IMR-90 (cell line): ENCODE results near the gene SH3RF2. TPM values are rescaled to one million over a fixed set of nuclear protein-coding genes. Genes with fewer than 3 reads are reported as not detected.

Experiments
- ATAC-seq: fragments of 200-7000 bp; cut with Tn5 transposase; 2 replicates; pipeline ENCODE4 v1.9.1; 2020; ENCODE audit warnings: low read depth, mild to moderate bottlenecking, moderate library complexity
- BruUV-seq: library from RNA; stranded (reverse); fragments of 400-500 nt; replicated peaks from 2 replicates; lab custom pipeline; 2021; lab: Mats Ljungman, UMichigan
- CTCF ChIA-PET: fragments of 300-600 bp; formaldehyde crosslinking; extraction: SDS; loops from one replicate; lab custom pipeline; 2021; ENCODE audit warnings: antibody characterized with exemption; lab: Yijun Ruan, JAX
- POLR2A ChIA-PET: fragments of 300-600 bp; sonication (Branson Sonifier 250); formaldehyde crosslinking; loops from one replicate; lab custom pipeline; 2022; ENCODE audit warnings: antibody characterized with exemption; ENCODE audit not compliant: unreplicated experiment; lab: Charles Lee
- DNase-seq: peaks from one replicate; pipeline ENCODE4 v3.0.0; 2013
- H2AFZ ChIP-seq: replicated peaks from 2 replicates; pipeline ENCODE3; 2013; ENCODE audit warnings: low read length, mild to moderate bottlenecking; ENCODE audit not compliant: poor library complexity
- H2AK5ac ChIP-seq: 2 replicates; pipeline ENCODE4 v1.6.1; 2013; ENCODE audit warnings: low read depth, low read length, inconsistent platforms
- H2AK9ac ChIP-seq: replicated peaks from 2 replicates; pipeline ENCODE3; 2013; ENCODE audit warnings: mild to moderate bottlenecking, low read depth, low read length, moderate library complexity; ENCODE audit not compliant: poor library complexity
- H2BK120ac ChIP-seq: 2 replicates; pipeline ENCODE4 v1.6.1; 2013; ENCODE audit warnings: low read depth, low read length, inconsistent platforms
- H2BK15ac ChIP-seq: 3 replicates; pipeline ENCODE4 v1.6.1; 2013; ENCODE audit warnings: low read depth, low read length, inconsistent platforms
- H2BK20ac ChIP-seq: 2 replicates; pipeline ENCODE4 v1.6.1; 2013; ENCODE audit warnings: low read depth, mild to moderate bottlenecking, inconsistent platforms, low read length, moderate library complexity
- H2BK5ac ChIP-seq: 2 replicates; pipeline ENCODE4 v1.6.1; 2013; ENCODE audit warnings: mild to moderate bottlenecking, low read depth, low read length, inconsistent platforms; ENCODE audit not compliant: poor library complexity, severe bottlenecking
- H3K14ac ChIP-seq: replicated peaks from 2 replicates; pipeline ENCODE4 v1.6.1; 2013; ENCODE audit warnings: low read depth, low read length, inconsistent platforms
- H3K18ac ChIP-seq: 2 replicates; pipeline ENCODE4 v1.6.1; 2013; ENCODE audit warnings: low read depth, low read length, control low read depth
- H3K23ac ChIP-seq: 2 replicates; pipeline ENCODE4 v1.6.1; 2013; ENCODE audit warnings: low read depth, low read length, inconsistent platforms
- H3K27ac ChIP-seq: 2 replicates; pipeline ENCODE4 v1.5.1; 2013; ENCODE audit warnings: mild to moderate bottlenecking, control low read depth, low read length; ENCODE audit not compliant: insufficient read depth
- H3K27me3 ChIP-seq: 2 replicates; pipeline ENCODE4 v1.6.1; 2013; ENCODE audit warnings: low read length; ENCODE audit not compliant: control insufficient read depth, insufficient read depth
- H3K36me3 ChIP-seq: 2 replicates; pipeline ENCODE4 v1.6.1; 2013; ENCODE audit warnings: low read length, mixed read lengths; ENCODE audit not compliant: control insufficient read depth, insufficient read depth
- H3K4ac ChIP-seq: 2 replicates; pipeline ENCODE4 v1.6.1; 2013; ENCODE audit warnings: low read depth, low read length, inconsistent platforms
- H3K4me1 ChIP-seq: 2 replicates; pipeline ENCODE4 v1.6.1; 2013; ENCODE audit warnings: low read length, mixed read lengths; ENCODE audit not compliant: control insufficient read depth, insufficient read depth
- H3K4me2 ChIP-seq: 2 replicates; pipeline ENCODE4 v1.6.1; 2013; ENCODE audit warnings: low read depth, mild to moderate bottlenecking, control low read depth, low read length, moderate library complexity
- H3K4me3 ChIP-seq: 2 replicates; pipeline ENCODE4 v1.5.1; 2013; ENCODE audit warnings: low read depth, mild to moderate bottlenecking, control low read depth, low read length, moderate library complexity; ENCODE audit not compliant: insufficient read depth
- H3K56ac ChIP-seq: 2 replicates; pipeline ENCODE4 v1.6.1; 2013; ENCODE audit warnings: low read length, inconsistent platforms; ENCODE audit not compliant: insufficient read depth; ENCODE audit errors: extremely low read depth
- H3K79me1 ChIP-seq, 2 experiments: 2 replicates each; pipeline ENCODE4 v1.6.1; 2013; ENCODE audit warnings: low read length in 2 of 2, inconsistent platforms in 1 of 2, low read depth in 1 of 2
- H3K9ac ChIP-seq: 2 replicates; pipeline ENCODE4 v1.6.1; 2013; ENCODE audit warnings: low read depth, low read length, control low read depth
- H3K9me1 ChIP-seq: 2 replicates; pipeline ENCODE4 v1.6.1; 2013; ENCODE audit warnings: low read length, inconsistent platforms; ENCODE audit not compliant: insufficient read depth
- H3K9me3 ChIP-seq: 2 replicates; pipeline ENCODE4 v1.6.1; 2013; ENCODE audit warnings: low read length; ENCODE audit not compliant: control insufficient read depth, insufficient read depth
- H4K20me1 ChIP-seq: 2 replicates; pipeline ENCODE4 v1.6.1; 2013; ENCODE audit warnings: low read length, inconsistent platforms; ENCODE audit not compliant: insufficient read depth
- H4K5ac ChIP-seq: 2 replicates; pipeline ENCODE4 v1.6.1; 2013; ENCODE audit warnings: mild to moderate bottlenecking, low read depth, low read length, control low read depth
- H4K8ac ChIP-seq, 2 experiments: 2 replicates each; pipeline ENCODE4 v1.6.1; 2013; ENCODE audit warnings: low read depth in 2 of 2, low read length in 2 of 2, control low read depth in 1 of 2, inconsistent platforms in 1 of 2
- H4K91ac ChIP-seq: 2 replicates; pipeline ENCODE4 v1.6.1; 2013; ENCODE audit warnings: low read depth, low read length, inconsistent platforms; ENCODE audit not compliant: insufficient read depth
- BHLHE40 ChIP-seq: fragments of 150-350 bp; IDR thresholded peaks from 2 replicates; pipeline ENCODE4 v1.6.1; 2016; ENCODE audit warnings: mild to moderate bottlenecking, low read depth, low read length
- CEBPB ChIP-seq: IDR thresholded peaks from 2 replicates; pipeline ENCODE4 v1.6.1; 2012; ENCODE audit warnings: low read depth, low read length, improper control_type of control experiment
- CHD1 ChIP-seq: IDR thresholded peaks from 2 replicates; pipeline ENCODE4 v1.6.1; 2012; ENCODE audit warnings: low read depth, low read length, improper control_type of control experiment
- FOS ChIP-seq: fragments of 150-350 bp; IDR thresholded peaks from 2 replicates; pipeline ENCODE4 v1.6.1; 2016; ENCODE audit warnings: low read depth, low read length
- MAFK ChIP-seq: IDR thresholded peaks from 2 replicates; pipeline ENCODE4 v1.6.1; 2012; ENCODE audit warnings: low read depth, low read length, improper control_type of control experiment
- MAZ ChIP-seq: IDR thresholded peaks from 2 replicates; pipeline ENCODE4 v1.6.1; 2012; ENCODE audit warnings: low read depth, mild to moderate bottlenecking, low read length, improper control_type of control experiment, moderate library complexity, borderline replicate concordance
- MXI1 ChIP-seq: IDR thresholded peaks from 2 replicates; pipeline ENCODE4 v1.6.1; 2012; ENCODE audit warnings: low read depth, mild to moderate bottlenecking, low read length, moderate library complexity, borderline replicate concordance
- NFE2L2 ChIP-seq: fragments of 150-350 bp; IDR thresholded peaks from 2 replicates; pipeline ENCODE4 v1.6.1; 2016; ENCODE audit warnings: low read depth, mild to moderate bottlenecking, low read length
- POLR2A ChIP-seq: IDR thresholded peaks from 2 replicates; pipeline ENCODE4 v1.6.1; 2012; ENCODE audit warnings: mild to moderate bottlenecking, low read depth, low read length
- RAD21 ChIP-seq: IDR thresholded peaks from 2 replicates; pipeline ENCODE4 v1.6.1; 2012; ENCODE audit warnings: low read length, improper control_type of control experiment
- RCOR1 ChIP-seq: IDR thresholded peaks from 2 replicates; pipeline ENCODE4 v1.6.1; 2012; ENCODE audit warnings: mild to moderate bottlenecking, low read length, improper control_type of control experiment; ENCODE audit not compliant: insufficient replicate concordance
- RFX5 ChIP-seq: IDR thresholded peaks from 2 replicates; pipeline ENCODE4 v1.8.0; 2012; ENCODE audit warnings: low read depth, mild to moderate bottlenecking, low read length, moderate library complexity
- SMC3 ChIP-seq: fragments of 150-350 bp; IDR thresholded peaks from 2 replicates; pipeline ENCODE4 v1.6.1; 2016; ENCODE audit warnings: low read depth, mild to moderate bottlenecking, antibody characterized with exemption, low read length, moderate library complexity
- dilution Hi-C: fragments of 300-500 bp; cut with HindIII; formaldehyde crosslinking; loops from one replicate; pipeline ENCODE4 v1.14.3; 2018; ENCODE audit warnings: low sequenced_read_pairs; ENCODE audit not compliant: unreplicated experiment
- in situ Hi-C: fragments of 300-500 bp; cut with MboI; formaldehyde crosslinking; loops from 3 replicates; pipeline ENCODE4 v1.14.3; 2019; ENCODE audit warnings: low sequenced_read_pairs, inconsistent platforms, mixed read lengths
- intact Hi-C: fragments of 100-400 bp; cut with micrococcal nuclease; formaldehyde crosslinking; loops from 2 replicates; pipeline ENCODE4 v1.10.0; 2022
- polyA plus RNA-seq, 3 experiments: library from polyadenylated mRNA; depleted of rRNA; stranded (reverse); fragments of >200 nt; gene quantifications; 2 replicates each; pipeline ENCODE4 v1.2.3, GENCODE V29; 2012; ENCODE audit warnings: low replicate concordance in 1 of 3
- total RNA-seq: library from RNA; depleted of rRNA; stranded (reverse); fragments of >200 nt; gene quantifications from 2 replicates; pipeline ENCODE4 v1.2.3, GENCODE V29; 2012
- TF ChIP-seq, protein P1 (sequence below): conservative IDR thresholded peaks from 2 replicates; pipeline ENCODE4 v1.5.1; 2012; ENCODE audit warnings: mild to moderate bottlenecking, low read depth, low read length, improper control_type of control experiment
- TF ChIP-seq, protein P2 (sequence below): fragments of 150-350 bp; IDR thresholded peaks from 2 replicates; pipeline ENCODE4 v1.6.1; 2017; ENCODE audit warnings: mild to moderate bottlenecking, antibody characterized with exemption, low read length, low read depth
- TF ChIP-seq, protein P3 (sequence below): fragments of 150-350 bp; IDR thresholded peaks from 2 replicates; pipeline ENCODE4 v1.6.1; 2016; ENCODE audit warnings: low read depth, mild to moderate bottlenecking, low read length, moderate library complexity, borderline replicate concordance

Gene SH3RF2
- total and polyA plus RNA-seq, 2 of the 4 experiments (the other 2 are of a cell fraction), result 1.3 to 1.7 TPM

DNA sequence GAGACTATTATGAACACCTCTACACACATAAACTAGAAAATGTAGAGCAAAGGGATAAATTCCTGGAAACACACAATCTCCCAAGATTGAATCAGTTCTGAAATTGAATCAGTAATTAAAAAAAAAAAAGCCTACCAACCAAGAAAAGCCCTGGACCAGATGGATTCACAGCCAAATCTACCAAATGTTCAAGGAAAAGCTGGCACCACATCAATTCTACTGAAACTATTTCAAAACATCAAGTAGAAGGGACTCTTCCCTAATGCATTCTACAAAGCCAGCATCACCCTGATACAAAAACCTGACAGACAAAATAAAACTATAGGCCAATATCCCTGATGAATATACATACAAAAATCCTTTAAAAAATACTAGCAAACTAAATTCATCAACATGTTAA lies 38.2 kb upstream of the SH3RF2 start:
- Histone ChIP-seq H3K23ac (no peak overlapping the region), H3K14ac (no peak overlapping the region), H4K8ac (no peak overlapping the region), H4K5ac (no peak overlapping the region), H2BK5ac (no peak overlapping the region), H3K9me1 (no peaks in the 10 kb centered on the region), H4K91ac (no peak overlapping the region), H3K56ac (no peak overlapping the region), H2AK9ac (no peak overlapping the region), H2BK15ac (no peak overlapping the region), H3K4me3 (no peak overlapping the region), H2BK20ac (no peak overlapping the region), H2AFZ (no peak overlapping the region), H2AK5ac (no peak overlapping the region), H3K79me1 (no peaks in the 10 kb centered on the region), H4K20me1 (no peaks in the 10 kb centered on the region), H3K36me3 (no peaks in the 10 kb centered on the region), H3K18ac (no peak overlapping the region), H3K4me2 (no peak overlapping the region), H3K9me3 (no peaks in the 10 kb centered on the region), H3K9ac (no peak overlapping the region), H3K27ac (no peak overlapping the region), H3K27me3 (peaks cover 2% of the 10 kb centered on the region), H2BK120ac (no peak overlapping the region), H3K4me1 (no peaks in the 10 kb centered on the region), H3K4ac (no peak overlapping the region)
- intact Hi-C loops, result no loop called here
- DNase-seq (no peak), ATAC-seq (no peak)
- in situ Hi-C loops, result no loop called here
- POLR2A ChIA-PET, result no interaction called here
- CTCF ChIA-PET, result no interaction called here
- TF ChIP-seq NFE2L2 (no peak), MAZ (no peak), POLR2A (no peak), FOS (no peak), SMC3 (no peak), RAD21 (no peak), RFX5 (no peak), MAFK (no peak), BHLHE40 (no peak), MXI1 (no peak), CHD1 (no peak), RCOR1 (no peak), CEBPB (no peak)
- TF ChIP-seq, protein P1, sequence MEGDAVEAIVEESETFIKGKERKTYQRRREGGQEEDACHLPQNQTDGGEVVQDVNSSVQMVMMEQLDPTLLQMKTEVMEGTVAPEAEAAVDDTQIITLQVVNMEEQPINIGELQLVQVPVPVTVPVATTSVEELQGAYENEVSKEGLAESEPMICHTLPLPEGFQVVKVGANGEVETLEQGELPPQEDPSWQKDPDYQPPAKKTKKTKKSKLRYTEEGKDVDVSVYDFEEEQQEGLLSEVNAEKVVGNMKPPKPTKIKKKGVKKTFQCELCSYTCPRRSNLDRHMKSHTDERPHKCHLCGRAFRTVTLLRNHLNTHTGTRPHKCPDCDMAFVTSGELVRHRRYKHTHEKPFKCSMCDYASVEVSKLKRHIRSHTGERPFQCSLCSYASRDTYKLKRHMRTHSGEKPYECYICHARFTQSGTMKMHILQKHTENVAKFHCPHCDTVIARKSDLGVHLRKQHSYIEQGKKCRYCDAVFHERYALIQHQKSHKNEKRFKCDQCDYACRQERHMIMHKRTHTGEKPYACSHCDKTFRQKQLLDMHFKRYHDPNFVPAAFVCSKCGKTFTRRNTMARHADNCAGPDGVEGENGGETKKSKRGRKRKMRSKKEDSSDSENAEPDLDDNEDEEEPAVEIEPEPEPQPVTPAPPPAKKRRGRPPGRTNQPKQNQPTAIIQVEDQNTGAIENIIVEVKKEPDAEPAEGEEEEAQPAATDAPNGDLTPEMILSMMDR, result no peak
- TF ChIP-seq, protein P2, sequence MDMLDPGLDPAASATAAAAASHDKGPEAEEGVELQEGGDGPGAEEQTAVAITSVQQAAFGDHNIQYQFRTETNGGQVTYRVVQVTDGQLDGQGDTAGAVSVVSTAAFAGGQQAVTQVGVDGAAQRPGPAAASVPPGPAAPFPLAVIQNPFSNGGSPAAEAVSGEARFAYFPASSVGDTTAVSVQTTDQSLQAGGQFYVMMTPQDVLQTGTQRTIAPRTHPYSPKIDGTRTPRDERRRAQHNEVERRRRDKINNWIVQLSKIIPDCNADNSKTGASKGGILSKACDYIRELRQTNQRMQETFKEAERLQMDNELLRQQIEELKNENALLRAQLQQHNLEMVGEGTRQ, result no peak
- TF ChIP-seq, protein P3, sequence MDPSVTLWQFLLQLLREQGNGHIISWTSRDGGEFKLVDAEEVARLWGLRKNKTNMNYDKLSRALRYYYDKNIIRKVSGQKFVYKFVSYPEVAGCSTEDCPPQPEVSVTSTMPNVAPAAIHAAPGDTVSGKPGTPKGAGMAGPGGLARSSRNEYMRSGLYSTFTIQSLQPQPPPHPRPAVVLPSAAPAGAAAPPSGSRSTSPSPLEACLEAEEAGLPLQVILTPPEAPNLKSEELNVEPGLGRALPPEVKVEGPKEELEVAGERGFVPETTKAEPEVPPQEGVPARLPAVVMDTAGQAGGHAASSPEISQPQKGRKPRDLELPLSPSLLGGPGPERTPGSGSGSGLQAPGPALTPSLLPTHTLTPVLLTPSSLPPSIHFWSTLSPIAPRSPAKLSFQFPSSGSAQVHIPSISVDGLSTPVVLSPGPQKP, result no peak
- dilution Hi-C loops, result no loop called here
- BruUV-seq, result no TSS peak
